GM12878 (cell line): ENCODE data around the gene RFC3. TPM values are rescaled to one million over a fixed set of nuclear protein-coding genes. Genes with fewer than 3 reads are reported as not detected.

Experiments
- ATF7 ChIP-seq: fragments of 450-650 bp; IDR thresholded peaks from 2 replicates; pipeline ENCODE4 v1.6.1; 2016; ENCODE audit warnings: low read depth, mild to moderate bottlenecking
- BHLHE40 ChIP-seq, 2 experiments: fragments of 450-650 bp in 1 of 2; IDR thresholded peaks; 2 replicates each; pipeline ENCODE4 v1.6.1; 2011 to 2017; ENCODE audit warnings: low read depth in 2 of 2, borderline replicate concordance in 1 of 2, improper control_type of control experiment in 1 of 2, low read length in 1 of 2, mild to moderate bottlenecking in 1 of 2
- BMI1 ChIP-seq: fragments of 450-650 bp; IDR thresholded peaks from 2 replicates; pipeline ENCODE4 v1.6.1; 2016; ENCODE audit warnings: mild to moderate bottlenecking, moderate library complexity, borderline replicate concordance
- CREM ChIP-seq: IDR thresholded peaks from 2 replicates; pipeline ENCODE4 v1.6.1; 2014; ENCODE audit warnings: antibody characterized with exemption, low read depth
- ELK1 ChIP-seq: IDR thresholded peaks from 2 replicates; pipeline ENCODE4 v1.6.1; 2012; ENCODE audit warnings: low read depth, low read length, improper control_type of control experiment
- ETV6 ChIP-seq, 2 experiments: fragments of 450-650 bp in 1 of 2; IDR thresholded peaks in 1 of 2; conservative IDR thresholded peaks in 1 of 2; 2 replicates each; pipeline ENCODE4 v1.6.1; 2014; ENCODE audit warnings: antibody characterized with exemption in 1 of 2, borderline replicate concordance in 1 of 2, low read depth in 1 of 2, mild to moderate bottlenecking in 1 of 2, moderate library complexity in 1 of 2
- FOXM1 ChIP-seq: IDR thresholded peaks from 2 replicates; pipeline ENCODE4 v1.6.1; 2012; ENCODE audit warnings: low read depth, mild to moderate bottlenecking, inconsistent platforms, low read length, moderate library complexity
- HDGF ChIP-seq: fragments of 450-650 bp; IDR thresholded peaks from 2 replicates; pipeline ENCODE4 v1.6.1; 2016; ENCODE audit warnings: antibody characterized with exemption
- IKZF2 ChIP-seq, 2 experiments: fragments of 450-650 bp; IDR thresholded peaks; 2 replicates each; pipeline ENCODE4 v1.6.1; 2017; ENCODE audit warnings: mild to moderate bottlenecking in 2 of 2, moderate library complexity in 2 of 2
- KAT2A ChIP-seq: conservative IDR thresholded peaks from 2 replicates; pipeline ENCODE4 v1.6.1; 2011; ENCODE audit warnings: low read depth, low read length; ENCODE audit not compliant: control insufficient read depth
- LARP7 ChIP-seq: fragments of 450-650 bp; IDR thresholded peaks from 2 replicates; pipeline ENCODE4 v1.6.1; 2017; ENCODE audit warnings: mild to moderate bottlenecking
- MEF2B ChIP-seq: fragments of 450-650 bp; IDR thresholded peaks from 2 replicates; pipeline ENCODE4 v1.6.1; 2018; ENCODE audit warnings: mild to moderate bottlenecking, moderate library complexity; ENCODE audit not compliant: partially characterized antibody, poor library complexity, severe bottlenecking
- RB1 ChIP-seq: fragments of 450-650 bp; formaldehyde crosslinking; IDR thresholded peaks from 2 replicates; pipeline ENCODE4 v1.6.1; 2017; ENCODE audit warnings: mild to moderate bottlenecking, borderline replicate concordance
- RCOR1 ChIP-seq: conservative IDR thresholded peaks from 2 replicates; pipeline ENCODE4 v1.6.1; 2012; ENCODE audit warnings: low read depth, low read length, improper control_type of control experiment
- SIX5 ChIP-seq: IDR thresholded peaks from 2 replicates; pipeline ENCODE4 v1.6.1; 2011; ENCODE audit warnings: mild to moderate bottlenecking, low read depth, low read length, moderate library complexity; ENCODE audit not compliant: severe bottlenecking
- SMAD1 ChIP-seq: fragments of 450-650 bp; IDR thresholded peaks from 2 replicates; pipeline ENCODE4 v1.6.1; 2018; ENCODE audit warnings: mild to moderate bottlenecking, low read depth; ENCODE audit not compliant: partially characterized antibody
- SREBF2 ChIP-seq: IDR thresholded peaks from 2 replicates; pipeline ENCODE4 v1.6.1; 2012; ENCODE audit warnings: mild to moderate bottlenecking, low read length
- TBL1XR1 ChIP-seq: IDR thresholded peaks from 2 replicates; pipeline ENCODE4 v1.6.1; 2012; ENCODE audit warnings: low read depth, low read length, improper control_type of control experiment
- ZNF622 ChIP-seq: fragments of 450-650 bp; IDR thresholded peaks from 2 replicates; pipeline ENCODE4 v1.6.1; 2017; ENCODE audit warnings: mild to moderate bottlenecking, inconsistent platforms
- ZSCAN29 ChIP-seq: fragments of 450-650 bp; IDR thresholded peaks from 2 replicates; pipeline ENCODE4 v1.6.1; 2017; ENCODE audit warnings: mild to moderate bottlenecking, moderate library complexity
- ZZZ3 ChIP-seq: IDR thresholded peaks from 2 replicates; pipeline ENCODE4 v1.6.1; 2011; ENCODE audit warnings: low read depth; ENCODE audit not compliant: control insufficient read depth, insufficient read length
- polyA plus RNA-seq, 11 experiments: library from polyadenylated mRNA; depleted of rRNA in 4 of 11; unstranded in 6 of 11; stranded (reverse) in 5 of 11; fragments of >200 nt; fragmentation: Nextera tagmentation in 4 of 11; fragmentation: Illumina TruSeq in 1 of 11; extraction: Ambion mirVana in 4 of 11; extraction: Trizol in 1 of 11; gene quantifications; 1 replicate in 1 of 11; 2 replicates in 10 of 11; pipeline versions ENCODE4 v1.2.1 to v1.2.3, GENCODE V29; 2011 to 2016; ENCODE audit warnings: inconsistent platforms in 2 of 11, missing spikeins in 2 of 11, low read depth in 1 of 11
- total RNA-seq, 4 experiments: library from RNA; depleted of rRNA in 3 of 4; stranded (reverse); fragments of >200 nt in 3 of 4; fragmentation: Illumina TruSeq in 1 of 4; extraction: Trizol in 1 of 4; gene quantifications; 2 replicates each; pipeline versions ENCODE4 v1.2.1 to v1.2.3, GENCODE V29; 2013 to 2021
- TF ChIP-seq, protein P1 (sequence below), 3 experiments: IDR thresholded peaks in 2 of 3; conservative IDR thresholded peaks in 1 of 3; 2 replicates each; pipeline ENCODE4 v1.5.1; 2011; ENCODE audit warnings: low read depth in 3 of 3, low read length in 3 of 3, mild to moderate bottlenecking in 3 of 3, control low read depth in 2 of 3, moderate library complexity in 2 of 3, inconsistent platforms in 1 of 3, mixed read lengths in 1 of 3; ENCODE audit not compliant: control insufficient read depth in 2 of 3, insufficient read depth in 1 of 3; ENCODE audit errors: extremely low read depth in 1 of 3
- TF ChIP-seq, protein P2 (sequence below): fragments of 450-650 bp; IDR thresholded peaks from 2 replicates; pipeline ENCODE4 v1.6.1; 2017; ENCODE audit warnings: low read depth, mild to moderate bottlenecking, moderate library complexity
- TF ChIP-seq, protein P3 (sequence below): fragments of 150-350 bp; IDR thresholded peaks from 2 replicates; pipeline ENCODE4 v1.6.1; 2014; ENCODE audit warnings: mild to moderate bottlenecking, low read depth, low read length
- TF ChIP-seq, protein P4 (sequence below): IDR thresholded peaks from 2 replicates; pipeline ENCODE4 v1.6.1; 2011; ENCODE audit warnings: low read depth, mild to moderate bottlenecking, low read length, moderate library complexity, borderline replicate concordance; ENCODE audit errors: extremely low read depth

RFC3 gene
- total and polyA plus RNA-seq, 10 of the 15 experiments (the other 5 are each of a cell fraction or from before 2014, with no cell fraction given) = 57.6 to 98.9 (median 81.3) TPM

DNA sequence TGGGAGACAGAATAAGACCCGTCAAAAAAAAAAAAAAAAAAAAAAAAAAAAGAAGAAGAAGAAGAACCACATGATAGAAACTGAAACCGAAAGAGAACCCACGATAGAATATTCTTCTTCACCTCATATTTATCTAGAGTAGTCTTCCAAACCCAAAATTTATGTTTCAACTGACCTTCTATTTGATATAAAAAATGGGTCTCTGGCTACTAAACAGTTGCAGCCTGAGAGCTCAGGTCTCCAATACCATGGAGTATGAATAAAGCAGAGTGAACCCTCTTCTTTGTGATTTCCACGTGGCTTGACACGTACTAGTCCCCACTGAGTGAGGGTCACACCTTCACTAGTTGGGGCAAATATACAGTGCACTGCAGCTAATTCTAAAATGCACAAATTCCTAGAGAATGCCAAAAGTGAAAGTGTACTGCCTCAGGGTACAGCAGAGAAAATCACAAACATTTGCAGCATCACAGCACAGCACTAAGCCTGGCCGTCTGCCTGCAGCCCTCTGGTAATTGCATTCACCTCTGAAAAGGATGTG, 30.8 kb upstream of the RFC3 start (continued):
- TF ChIP-seq SIX5 (no peak), SMAD1 (no peak), HDGF (no peak), CREM (no peak), ATF7 (no peak), IKZF2 (IDR thresholded peaks at IDR 0.05) (no peak), TBL1XR1 (no peak), ELK1 (no peak), ZZZ3 (no peak), ZSCAN29 (no peak), SREBF2 (no peak), BMI1 (no peak), MEF2B (no peak), ZNF622 (no peak), LARP7 (no peak), RB1 (no peak), KAT2A (no peak), BHLHE40 (IDR thresholded peaks at IDR 0.05; ENCODE audit: borderline replicate concordance in 1 of 2, low read depth in 2 of 2, low read length in 1 of 2) (no peak), FOXM1 (0 out of 2 replicates have a peak, but pooled peaks have one; percentile 38), ETV6 (conservative IDR thresholded peaks at IDR 0.05 in 1 of 2, IDR thresholded peaks at IDR 0.05 in 1 of 2; ENCODE audit: borderline replicate concordance in 1 of 2, low read depth in 1 of 2) (no peak), RCOR1 (no peak)
- TF ChIP-seq, protein P1, sequence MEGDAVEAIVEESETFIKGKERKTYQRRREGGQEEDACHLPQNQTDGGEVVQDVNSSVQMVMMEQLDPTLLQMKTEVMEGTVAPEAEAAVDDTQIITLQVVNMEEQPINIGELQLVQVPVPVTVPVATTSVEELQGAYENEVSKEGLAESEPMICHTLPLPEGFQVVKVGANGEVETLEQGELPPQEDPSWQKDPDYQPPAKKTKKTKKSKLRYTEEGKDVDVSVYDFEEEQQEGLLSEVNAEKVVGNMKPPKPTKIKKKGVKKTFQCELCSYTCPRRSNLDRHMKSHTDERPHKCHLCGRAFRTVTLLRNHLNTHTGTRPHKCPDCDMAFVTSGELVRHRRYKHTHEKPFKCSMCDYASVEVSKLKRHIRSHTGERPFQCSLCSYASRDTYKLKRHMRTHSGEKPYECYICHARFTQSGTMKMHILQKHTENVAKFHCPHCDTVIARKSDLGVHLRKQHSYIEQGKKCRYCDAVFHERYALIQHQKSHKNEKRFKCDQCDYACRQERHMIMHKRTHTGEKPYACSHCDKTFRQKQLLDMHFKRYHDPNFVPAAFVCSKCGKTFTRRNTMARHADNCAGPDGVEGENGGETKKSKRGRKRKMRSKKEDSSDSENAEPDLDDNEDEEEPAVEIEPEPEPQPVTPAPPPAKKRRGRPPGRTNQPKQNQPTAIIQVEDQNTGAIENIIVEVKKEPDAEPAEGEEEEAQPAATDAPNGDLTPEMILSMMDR (IDR thresholded peaks at IDR 0.05 in 2 of 3, conservative IDR thresholded peaks at IDR 0.05 in 1 of 3; ENCODE audit: control insufficient read depth in 2 of 3, extremely low read depth in 1 of 3, insufficient read depth in 1 of 3, low read depth in 3 of 3, low read length in 3 of 3) = no peak
- TF ChIP-seq, protein P2, sequence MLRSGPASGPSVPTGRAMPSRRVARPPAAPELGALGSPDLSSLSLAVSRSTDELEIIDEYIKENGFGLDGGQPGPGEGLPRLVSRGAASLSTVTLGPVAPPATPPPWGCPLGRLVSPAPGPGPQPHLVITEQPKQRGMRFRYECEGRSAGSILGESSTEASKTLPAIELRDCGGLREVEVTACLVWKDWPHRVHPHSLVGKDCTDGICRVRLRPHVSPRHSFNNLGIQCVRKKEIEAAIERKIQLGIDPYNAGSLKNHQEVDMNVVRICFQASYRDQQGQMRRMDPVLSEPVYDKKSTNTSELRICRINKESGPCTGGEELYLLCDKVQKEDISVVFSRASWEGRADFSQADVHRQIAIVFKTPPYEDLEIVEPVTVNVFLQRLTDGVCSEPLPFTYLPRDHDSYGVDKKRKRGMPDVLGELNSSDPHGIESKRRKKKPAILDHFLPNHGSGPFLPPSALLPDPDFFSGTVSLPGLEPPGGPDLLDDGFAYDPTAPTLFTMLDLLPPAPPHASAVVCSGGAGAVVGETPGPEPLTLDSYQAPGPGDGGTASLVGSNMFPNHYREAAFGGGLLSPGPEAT = 0 out of 2 replicates have a peak, but pooled peaks have one; percentile 22
- TF ChIP-seq, protein P3, sequence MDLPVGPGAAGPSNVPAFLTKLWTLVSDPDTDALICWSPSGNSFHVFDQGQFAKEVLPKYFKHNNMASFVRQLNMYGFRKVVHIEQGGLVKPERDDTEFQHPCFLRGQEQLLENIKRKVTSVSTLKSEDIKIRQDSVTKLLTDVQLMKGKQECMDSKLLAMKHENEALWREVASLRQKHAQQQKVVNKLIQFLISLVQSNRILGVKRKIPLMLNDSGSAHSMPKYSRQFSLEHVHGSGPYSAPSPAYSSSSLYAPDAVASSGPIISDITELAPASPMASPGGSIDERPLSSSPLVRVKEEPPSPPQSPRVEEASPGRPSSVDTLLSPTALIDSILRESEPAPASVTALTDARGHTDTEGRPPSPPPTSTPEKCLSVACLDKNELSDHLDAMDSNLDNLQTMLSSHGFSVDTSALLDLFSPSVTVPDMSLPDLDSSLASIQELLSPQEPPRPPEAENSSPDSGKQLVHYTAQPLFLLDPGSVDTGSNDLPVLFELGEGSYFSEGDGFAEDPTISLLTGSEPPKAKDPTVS = no peak
- TF ChIP-seq, protein P4, sequence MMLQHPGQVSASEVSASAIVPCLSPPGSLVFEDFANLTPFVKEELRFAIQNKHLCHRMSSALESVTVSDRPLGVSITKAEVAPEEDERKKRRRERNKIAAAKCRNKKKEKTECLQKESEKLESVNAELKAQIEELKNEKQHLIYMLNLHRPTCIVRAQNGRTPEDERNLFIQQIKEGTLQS = no peak
